Dedifferentiated amniotic fluid mesenchymal stem cell (primary cell): ENCODE results near the gene PC.
A peak's percentile ranks its signal among the peaks of the same experiment; 100 is the strongest.
"Not testable (repeated sequence)": the region's sequence is repeated elsewhere in the genome, so short reads cannot be mapped to it uniquely, and the experiment has no call there.

ENCODE experiments used
- DNase-seq: peaks from one replicate; pipeline ENCODE4 v3.0.0-alpha.2; 2016; ENCODE audit errors: extremely low spot score

PC gene

GRCh38 chr11:66958232-66958955 lies at the start of gene PC:
PC (minus strand) TSS chr11:66958383; CDS start chr11:66872159, 86,224 bp downstream.
- peak; percentile 100 for DNase-seq

GRCh38 chr11:67007126-67007525 lies 48.9 kb upstream of the PC start:
- no peak for DNase-seq

- no peak for DNase-seq
These were observed 48.1 kb upstream of the PC start for GRCh38 chr11:67006029-67006884.

- not testable (repeated sequence) for DNase-seq
These were observed 47.0 kb upstream of the PC start for GRCh38 chr11:67005200-67005599.

DNA sequence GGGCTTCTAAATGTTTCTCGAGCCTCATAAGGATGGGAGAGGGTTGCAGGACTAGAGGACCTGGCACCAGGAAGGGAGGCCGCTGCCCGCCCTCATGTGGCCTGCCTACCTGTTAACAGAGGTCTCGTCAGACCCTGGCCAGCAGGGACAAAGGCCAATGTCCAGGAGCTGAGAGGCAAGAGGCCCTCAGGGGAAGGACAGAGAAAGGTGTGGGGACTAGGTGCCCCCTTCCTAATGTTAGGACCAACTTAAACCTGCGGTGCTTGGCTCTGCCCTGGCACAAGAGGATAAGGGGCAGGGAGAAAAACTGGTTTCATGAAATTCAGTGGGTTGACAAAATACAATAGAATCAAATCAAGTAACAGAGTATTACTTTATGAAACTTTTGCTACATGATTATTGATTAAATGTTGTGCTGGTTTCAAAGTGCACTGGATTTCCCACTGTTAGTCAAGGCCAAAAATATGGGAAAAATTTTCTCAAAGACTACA lies 44.8 kb upstream of the PC start:
- DNase-seq = no peak

DNA sequence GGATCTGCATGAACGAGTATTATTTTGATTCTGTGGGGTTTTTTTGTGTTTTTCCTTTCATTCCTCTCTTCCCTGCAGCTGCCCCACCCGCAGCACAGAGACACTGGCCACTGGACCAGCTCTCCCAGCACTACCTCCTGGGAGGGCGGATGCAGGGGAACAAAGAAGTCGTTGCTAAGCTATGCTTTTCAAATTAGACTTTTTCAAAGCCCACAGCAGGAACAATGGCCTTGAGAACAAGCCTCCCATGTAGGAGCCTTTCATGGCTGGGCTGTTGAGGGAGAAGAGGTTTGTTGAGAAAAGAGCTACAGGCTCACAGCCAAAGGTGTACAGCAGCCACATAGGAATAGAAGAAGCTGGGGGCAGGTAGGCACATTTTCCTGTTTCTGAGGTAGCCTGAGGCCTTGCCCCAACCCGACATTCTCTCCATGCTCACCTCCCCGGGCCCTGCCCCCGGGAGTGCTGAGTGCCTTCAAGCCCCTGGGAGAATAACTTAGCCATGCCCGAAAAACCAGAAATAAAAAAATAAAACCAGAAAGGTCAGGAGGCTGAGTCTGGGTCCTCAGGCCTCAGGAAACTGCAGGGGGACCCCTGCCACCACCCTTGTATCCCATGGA lies 44.2 kb upstream of the PC start:
- DNase-seq = no peak

DNA sequence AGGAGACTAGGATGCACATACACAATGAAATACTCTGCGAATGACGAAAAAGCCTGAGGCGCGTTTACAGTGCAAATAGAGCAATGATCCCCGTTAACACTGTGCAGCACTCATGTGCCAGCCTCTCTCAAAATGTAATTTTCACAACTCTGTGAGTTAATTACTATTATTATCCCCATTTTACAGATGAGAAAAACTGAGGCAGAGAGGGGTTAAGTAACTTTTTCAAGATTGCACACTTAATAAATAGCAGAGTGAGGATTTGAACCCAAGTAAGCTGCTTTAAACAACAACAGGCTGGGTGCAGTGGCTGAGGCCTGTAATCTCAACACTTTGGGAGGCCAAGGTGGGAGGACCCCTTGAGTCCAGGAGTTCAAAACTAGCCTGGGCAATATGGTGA lies 43.1 kb upstream of the PC start:
- no peak for DNase-seq

- no peak for DNase-seq
These were observed 41.4 kb upstream of the PC start for GRCh38 chr11:66999555-66999954.

GRCh38 chr11:66996609-66997273 lies 38.6 kb upstream of the PC start:
- no peak for DNase-seq

- no peak for DNase-seq
These were observed 33.9 kb upstream of the PC start for GRCh38 chr11:66992041-66992440.

DNA sequence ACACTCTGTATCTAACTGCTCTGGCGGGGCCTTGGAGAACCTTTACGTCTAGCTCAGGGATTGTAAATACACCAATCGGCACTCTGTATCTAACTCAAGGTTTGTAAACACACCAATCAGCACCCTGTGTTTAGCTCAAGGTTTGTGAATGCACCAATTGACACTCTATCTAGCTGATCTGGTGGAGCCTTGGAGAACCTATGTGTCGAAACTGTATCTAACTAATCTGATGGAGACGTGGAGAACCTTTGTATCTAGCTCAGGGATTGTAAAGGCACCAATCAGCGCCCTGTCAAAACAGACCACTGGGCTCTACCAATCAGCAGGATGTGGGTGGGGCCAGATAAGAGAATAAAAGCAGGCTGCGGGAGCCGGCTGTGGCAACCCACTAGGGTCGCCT lies 31.2 kb upstream of the PC start:
- not testable (repeated sequence) for DNase-seq

DNA sequence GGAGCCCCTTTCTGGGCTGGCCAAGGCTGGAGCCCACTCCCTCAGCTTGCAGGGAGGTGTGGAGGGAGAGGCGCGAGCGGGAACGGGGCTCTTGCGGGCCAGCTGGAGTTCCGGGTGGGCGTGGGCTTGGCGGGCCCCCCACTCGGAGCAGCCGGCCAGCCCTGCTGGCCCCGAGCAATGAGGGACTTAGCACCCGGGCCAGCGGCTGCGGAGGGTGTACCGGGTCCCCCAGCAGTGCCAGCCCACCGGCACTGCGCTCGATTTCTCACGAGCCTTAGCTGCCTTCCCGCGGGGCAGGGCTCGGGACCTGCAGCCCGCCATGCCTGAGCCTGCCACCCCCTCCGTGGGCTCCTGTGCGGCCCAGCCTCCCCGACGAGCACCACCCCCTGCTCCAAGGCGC lies 30.6 kb upstream of the PC start:
- DNase-seq = not testable (repeated sequence)

DNA sequence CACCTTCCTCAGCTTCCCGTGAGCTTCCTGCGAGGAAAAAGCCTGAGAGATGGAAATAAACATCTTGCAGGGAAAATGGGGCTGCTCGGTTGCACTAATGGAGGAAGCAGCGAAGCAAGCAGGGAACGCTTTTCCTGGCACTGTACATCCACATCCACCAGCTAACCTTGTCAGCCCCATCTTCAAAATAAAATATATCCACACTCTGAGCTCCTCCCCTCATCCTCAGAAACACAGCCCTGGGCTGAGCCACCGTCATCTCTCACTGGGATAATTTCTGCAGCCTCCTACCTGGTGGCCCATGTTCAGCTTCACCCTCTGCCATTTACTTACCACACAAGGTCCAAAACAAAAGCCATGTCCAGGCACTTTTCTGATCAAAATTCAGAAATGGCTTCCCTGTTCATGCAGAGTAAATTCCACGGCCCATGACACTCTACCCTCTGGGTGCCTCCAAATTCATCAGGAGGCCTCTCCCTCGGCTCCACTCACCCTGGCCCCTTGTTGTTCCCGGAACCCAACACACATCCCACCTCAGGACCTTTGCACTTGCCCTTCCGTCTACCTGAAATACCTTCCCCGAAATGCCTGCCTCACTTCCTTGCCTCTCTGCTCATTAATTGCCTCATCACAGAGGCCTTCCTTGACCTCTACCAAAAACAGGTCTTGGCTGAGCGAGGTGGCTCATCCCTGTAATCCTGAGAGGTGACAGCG lies 29.9 kb upstream of the PC start:
- DNase-seq = no peak

GRCh38 chr11:66987158-66987620 lies 29.0 kb upstream of the PC start:
- no peak for DNase-seq

- DNase-seq = no peak
These were observed 28.0 kb upstream of the PC start for GRCh38 chr11:66986178-66986545.

GRCh38 chr11:66985508-66986177 lies 27.5 kb upstream of the PC start:
- DNase-seq = no peak

DNA sequence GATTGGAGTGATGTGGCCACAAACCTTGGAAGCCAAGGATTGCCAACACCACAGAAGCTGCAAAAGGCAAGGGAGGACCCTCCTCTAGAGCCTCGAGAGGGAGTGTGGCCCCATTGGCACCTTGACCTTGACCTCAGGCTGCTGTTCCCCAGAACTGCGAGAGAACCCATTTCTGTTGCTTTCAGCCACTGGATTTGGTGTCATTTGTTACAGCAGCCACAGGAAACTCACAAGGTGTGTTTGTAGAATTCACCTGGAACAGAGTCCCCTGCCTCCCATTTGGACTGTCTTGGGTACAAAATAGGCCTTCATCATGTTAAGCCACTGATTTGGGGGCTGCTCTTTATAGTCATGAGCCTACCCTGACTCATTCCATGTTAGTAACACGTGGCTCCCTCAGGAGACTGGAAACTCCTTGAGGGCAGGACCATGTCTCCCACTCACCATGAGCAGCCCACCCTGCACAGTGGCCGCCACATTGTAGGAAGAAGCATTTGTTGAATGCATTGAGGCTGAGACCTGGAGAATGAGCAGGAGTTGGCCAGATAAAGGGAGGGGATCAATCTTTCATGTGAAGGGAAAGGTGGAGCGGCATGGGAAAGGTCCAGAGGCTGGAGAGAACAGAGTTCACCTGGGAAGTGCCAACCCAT lies 25.2 kb upstream of the PC start:
- no peak for DNase-seq

- DNase-seq = peak; percentile 82
These were observed 23.9 kb upstream of the PC start for GRCh38 chr11:66981976-66982578.

DNA sequence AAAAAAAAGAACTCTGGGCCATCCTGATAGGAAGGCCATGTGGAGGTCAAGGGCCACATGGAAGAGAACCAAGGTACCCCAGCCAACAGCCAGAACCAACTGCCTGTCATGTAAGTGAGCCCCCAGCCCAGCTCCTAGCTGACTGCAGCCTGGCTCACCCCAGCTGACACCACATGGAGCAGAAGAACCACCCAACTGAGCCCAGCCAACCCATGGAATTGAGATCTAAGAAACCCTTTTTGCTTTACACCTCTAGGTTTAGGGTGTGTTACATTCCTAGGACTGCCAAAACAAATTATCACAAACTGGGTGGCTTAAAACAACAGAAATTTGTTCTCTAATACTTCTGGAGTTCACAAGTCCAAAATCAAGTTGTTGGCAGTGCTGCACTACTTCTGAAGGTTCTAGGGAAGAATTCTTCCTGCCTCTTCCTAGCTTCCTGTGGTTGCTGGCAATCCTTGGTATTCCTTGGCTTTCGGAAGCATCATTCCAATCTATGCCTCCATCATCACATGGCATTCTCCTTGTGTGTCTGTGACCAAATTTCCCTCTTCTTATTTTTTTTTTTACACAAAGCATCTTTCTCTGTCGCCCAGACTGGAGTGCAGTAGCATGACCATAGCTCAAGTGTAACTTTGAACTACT lies 21.3 kb upstream of the PC start:
- DNase-seq = no peak
